Stimulated activated CD8-positive, alpha-beta memory T cell treated with anti-CD3 and anti-CD28 coated beads, Interleukin-2, amount 100 ng/mL, for 1 hour (primary cell): ENCODE measurements around the gene AQP2.

ENCODE experiments used
- DNase-seq, 2 donors: peaks; one replicate each; pipeline ENCODE4 v3.0.0-alpha.2; 2020; ENCODE audit warnings: low read depth in 2 of 2

AQP2 gene

GRCh38 chr12:49950273-49951251, at the start of gene AQP2:
TSS of gene AQP2 (plus strand) at chr12:49950737. CDS start at chr12:49950831, 94 bp downstream.
- no peak for DNase-seq

GRCh38 chr12:49901026-49901425, 49.5 kb upstream of the AQP2 start:
- no peak for DNase-seq

- DNase-seq: no peak
Measured at GRCh38 chr12:49901986-49902385, 48.6 kb upstream of the AQP2 start.

GRCh38 chr12:49902399-49903350, 47.9 kb upstream of the AQP2 start:
- DNase-seq: no peak

- DNase-seq: no peak
Measured at GRCh38 chr12:49903351-49903699, 47.2 kb upstream of the AQP2 start.

- DNase-seq: peak in 1 of 2 donors; percentile 8
Measured at GRCh38 chr12:49903700-49904423, 46.7 kb upstream of the AQP2 start, which contains the start of gene FAIM2. TSS of gene FAIM2 (minus strand) at chr12:49903900. CDS start at chr12:49903792, 108 bp downstream.

GRCh38 chr12:49904601-49905000, 45.9 kb upstream of the AQP2 start:
- no peak for DNase-seq

GRCh38 chr12:49905718-49906314, 44.7 kb upstream of the AQP2 start:
- DNase-seq: no peak

GRCh38 chr12:49907352-49907751, 43.2 kb upstream of the AQP2 start:
- no peak for DNase-seq

GRCh38 chr12:49909356-49909755, 41.2 kb upstream of the AQP2 start:
- no peak for DNase-seq

- no peak for DNase-seq
Measured at GRCh38 chr12:49909826-49910225, 40.7 kb upstream of the AQP2 start.

GRCh38 chr12:49910331-49911212, 40.0 kb upstream of the AQP2 start:
- no peak for DNase-seq

- no peak for DNase-seq
Measured at GRCh38 chr12:49911213-49911605, 39.3 kb upstream of the AQP2 start.

- DNase-seq: no peak
Measured at GRCh38 chr12:49912345-49913255, 37.9 kb upstream of the AQP2 start.

- DNase-seq: no peak
Measured at GRCh38 chr12:49916129-49916919, 34.2 kb upstream of the AQP2 start.

- DNase-seq: no peak
Measured at GRCh38 chr12:49917166-49917787, 33.3 kb upstream of the AQP2 start.

GRCh38 chr12:49917788-49918173, 32.8 kb upstream of the AQP2 start:
- no peak for DNase-seq
